Middle frontal gyrus (tissue), 1 donor: ENCODE data around the gene FER.
"Not testable (repeated sequence)": the region's sequence is repeated elsewhere in the genome, so short reads cannot be mapped to it uniquely, and the experiment has no call there.

Experiments used
- DNase-seq: peaks from one replicate; pipeline ENCODE4 v3.0.0-alpha.2; 2015; ENCODE audit warnings: low spot score; ENCODE audit errors: extremely low spot score

FER gene

GRCh38 chr5:108747111-108747773, 455 bp upstream of the FER start:
- DNase-seq, result no peak

DNA sequence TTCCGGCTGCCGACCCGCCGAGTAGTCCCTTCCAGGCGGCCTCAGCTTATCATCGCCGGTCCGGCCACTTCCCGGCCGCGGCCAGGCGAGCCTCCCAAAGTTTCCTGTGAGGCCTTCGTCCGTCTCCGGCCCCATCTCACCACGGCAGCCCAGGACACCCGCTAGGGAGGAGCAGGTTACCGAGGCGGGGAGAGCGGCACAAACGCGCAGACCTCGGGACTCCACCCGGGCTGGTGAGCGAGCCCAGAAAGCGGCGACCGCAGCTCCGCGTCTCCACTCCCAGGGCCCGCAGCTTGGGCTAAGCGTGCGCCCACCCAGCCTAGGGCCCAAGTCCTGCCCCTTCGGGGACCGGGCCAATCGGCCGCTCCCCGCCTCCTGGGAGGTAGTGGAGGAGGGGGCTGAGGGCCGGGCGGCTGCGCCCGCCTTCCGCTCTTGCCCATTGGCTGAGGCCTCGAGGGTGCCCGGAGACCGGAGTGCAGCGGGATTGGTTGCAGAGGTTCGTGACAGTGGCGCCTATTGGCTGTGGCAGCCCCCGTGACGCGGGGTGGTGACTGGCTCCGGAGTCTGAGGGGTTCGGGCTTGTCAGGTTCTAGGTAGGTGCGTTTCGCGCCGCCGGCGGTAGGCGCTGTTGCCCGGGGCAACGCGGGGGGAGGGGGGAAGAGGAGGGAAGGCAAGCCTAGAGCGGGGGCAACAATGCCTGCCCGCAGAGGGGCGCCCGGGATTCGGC, 867 bp downstream of the FER start:
- peak; percentile 100 for DNase-seq

DNA sequence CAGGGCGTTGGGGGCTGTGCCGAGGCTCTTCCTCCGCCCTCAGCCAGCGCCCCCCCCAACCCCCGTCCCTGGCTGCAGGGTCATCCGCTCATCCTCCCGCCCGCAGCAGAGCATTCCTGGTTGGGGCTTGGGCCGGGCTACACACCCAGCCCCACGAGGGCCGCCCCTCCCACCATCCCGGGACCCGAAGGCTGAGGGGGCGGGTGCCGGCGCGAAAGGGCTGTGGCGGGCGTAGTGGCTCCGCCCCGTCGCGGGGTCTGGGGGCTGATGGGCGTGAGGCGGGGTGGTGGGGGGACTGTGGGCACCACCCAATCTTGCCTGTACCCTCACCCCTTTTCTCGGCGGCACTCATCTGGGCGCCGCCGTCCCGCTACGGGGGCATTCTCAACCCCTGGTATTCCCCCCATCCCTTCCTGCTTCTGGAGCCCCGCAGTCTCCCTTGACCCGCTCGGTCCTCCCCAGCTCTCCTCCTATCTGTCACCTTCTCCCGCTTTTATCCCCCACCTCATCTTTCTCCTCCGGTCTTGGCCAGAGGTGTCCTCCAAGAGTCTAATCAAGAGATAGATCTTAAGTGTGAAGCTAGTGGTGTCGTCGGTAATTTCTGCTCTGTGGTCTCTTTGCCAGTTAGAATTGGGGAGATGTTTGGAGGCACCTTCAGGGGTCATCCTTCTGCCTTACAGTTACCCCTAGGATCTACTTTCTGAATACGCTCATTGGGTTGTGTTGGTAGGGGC, 1.6 kb downstream of the FER start:
- DNase-seq, result no peak

DNA sequence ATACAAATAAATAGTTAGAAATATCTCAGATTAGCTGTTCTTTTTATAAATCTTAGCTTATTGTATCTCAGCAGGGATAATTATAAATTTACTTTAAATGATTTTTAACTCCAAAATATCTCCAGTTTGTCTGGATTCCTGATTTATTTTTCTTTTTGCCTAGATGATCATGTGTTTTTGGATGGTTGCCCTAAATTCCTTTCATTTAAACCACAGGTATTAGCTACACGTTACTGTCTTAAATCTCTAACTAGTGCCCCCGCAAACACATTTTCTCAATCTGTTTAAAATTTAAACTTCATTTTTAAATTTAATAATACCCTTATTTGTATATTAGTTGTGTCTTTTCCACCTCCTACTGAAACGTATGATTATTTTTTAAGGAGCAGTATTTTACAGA, 5.6 kb downstream of the FER start:
- no peak for DNase-seq

DNA sequence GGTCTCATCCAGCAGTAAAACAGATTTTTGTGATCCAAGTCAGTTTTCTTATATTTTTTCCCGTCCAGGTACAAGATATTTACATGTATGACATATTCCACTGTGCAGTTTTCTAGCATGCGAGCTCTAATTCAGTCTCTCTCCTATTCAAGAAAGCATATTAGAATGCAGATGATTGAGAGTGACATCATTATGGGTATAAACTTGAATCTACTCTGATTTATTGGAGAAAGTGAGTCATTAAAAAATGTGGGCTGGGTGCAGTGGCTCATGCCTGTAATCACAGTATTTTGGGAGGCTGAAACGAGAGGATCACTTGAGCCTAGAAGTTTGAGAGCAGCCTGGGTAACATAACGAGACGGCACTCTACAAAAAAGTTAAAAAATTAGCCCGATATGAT, 6.2 kb downstream of the FER start:
- no peak for DNase-seq

- no peak for DNase-seq
Observed at GRCh38 chr5:108760512-108760911, 12.8 kb downstream of the FER start.

DNA sequence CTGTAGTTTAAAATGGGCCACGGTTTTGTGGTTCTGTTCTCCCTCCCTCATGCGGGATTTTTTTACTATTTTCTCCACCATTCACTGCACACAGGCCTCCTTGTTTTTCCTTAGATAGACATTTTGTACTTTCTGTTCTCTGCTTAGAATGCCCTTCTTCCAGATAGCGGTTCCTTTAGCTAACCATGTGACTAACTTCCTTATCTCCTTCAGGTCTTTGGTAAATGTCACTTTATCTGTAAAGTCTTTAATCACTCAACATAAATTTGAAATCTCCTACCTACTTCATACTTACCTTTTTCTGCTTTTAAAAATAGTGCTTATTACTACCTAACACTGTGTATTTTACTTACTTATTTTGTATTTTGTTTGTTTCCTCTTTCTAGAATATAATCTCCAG, 15.0 kb downstream of the FER start:
- no peak for DNase-seq

- no peak for DNase-seq
Observed at GRCh38 chr5:108763222-108763916, 15.7 kb downstream of the FER start.

DNA sequence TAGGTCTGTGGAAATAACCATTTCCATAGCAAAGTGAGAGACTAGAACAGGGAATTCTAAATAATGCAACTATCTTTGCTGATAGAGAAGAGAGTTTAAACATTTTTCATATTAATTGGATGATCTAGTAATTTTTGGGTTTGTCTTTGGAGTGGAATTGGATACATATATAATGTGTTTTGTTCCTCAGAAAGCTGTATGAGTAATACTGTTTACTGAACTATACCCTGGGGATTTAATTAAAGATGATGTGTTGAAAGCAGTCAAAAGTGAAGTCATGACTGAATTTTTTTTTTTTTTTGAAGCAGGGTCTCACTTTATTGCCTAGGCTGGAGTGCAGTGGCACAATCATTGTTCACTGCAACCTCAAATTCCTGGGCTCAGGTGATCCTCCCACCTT, 17.9 kb downstream of the FER start:
- DNase-seq, result no peak

DNA sequence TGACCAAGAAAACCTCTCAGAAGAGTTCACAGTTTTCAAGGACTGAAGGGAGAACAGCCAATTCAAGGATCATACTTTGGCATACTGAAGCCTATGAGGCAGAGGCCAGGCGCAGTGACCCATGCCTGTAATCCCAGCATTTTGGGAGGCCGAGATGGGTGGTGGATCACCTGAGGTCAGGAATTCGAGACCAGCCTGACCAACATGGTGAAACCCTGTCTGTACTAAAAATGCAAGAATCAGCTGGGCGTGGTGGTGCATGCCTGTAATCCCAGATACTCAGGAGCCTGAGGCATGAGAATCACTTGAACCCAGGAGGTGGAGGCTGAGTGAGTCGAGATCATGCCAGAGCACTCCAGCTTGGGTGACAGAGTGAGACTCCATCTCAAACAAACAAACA, 19.2 kb downstream of the FER start:
- not testable (repeated sequence) for DNase-seq

GRCh38 chr5:108769352-108769751, 21.7 kb downstream of the FER start:
- no peak for DNase-seq

DNA sequence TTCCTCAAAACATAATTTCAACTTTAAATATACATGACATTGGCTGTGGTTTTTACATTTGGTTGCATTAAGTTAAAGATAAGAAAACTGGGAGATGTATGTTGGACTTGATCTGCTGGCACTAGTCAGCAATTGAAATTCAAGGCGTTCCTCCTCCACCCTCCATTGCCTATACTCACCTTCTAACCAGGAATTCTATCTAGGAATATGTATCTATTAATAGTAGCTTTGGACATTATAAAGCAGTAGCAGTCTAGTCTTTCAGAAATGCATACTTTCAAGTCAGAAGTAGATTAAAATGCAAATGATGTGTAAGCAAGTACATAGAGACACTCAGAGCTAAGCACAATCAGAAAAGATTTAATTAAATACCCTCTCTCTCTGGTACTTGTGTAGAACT, 24.9 kb downstream of the FER start:
- no peak for DNase-seq

DNA sequence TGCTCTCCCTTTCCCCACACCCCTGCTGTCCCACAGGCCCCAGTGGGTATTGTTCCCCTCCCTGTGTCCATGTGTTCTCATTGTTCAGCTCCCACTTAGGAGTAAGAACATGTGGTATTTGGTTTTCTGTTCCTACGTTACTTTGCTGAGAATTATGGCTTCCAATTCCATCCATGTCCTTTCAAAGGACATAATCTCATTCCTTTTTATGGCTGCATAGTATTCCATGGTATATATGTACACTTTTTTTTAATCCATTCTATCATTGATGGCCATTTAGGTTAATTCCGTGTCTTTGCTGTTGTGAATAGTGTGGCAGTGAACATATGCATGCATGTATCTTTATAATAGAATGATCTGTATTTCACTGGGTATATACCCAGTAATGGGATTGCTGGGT, 25.6 kb downstream of the FER start:
- no peak for DNase-seq

DNA sequence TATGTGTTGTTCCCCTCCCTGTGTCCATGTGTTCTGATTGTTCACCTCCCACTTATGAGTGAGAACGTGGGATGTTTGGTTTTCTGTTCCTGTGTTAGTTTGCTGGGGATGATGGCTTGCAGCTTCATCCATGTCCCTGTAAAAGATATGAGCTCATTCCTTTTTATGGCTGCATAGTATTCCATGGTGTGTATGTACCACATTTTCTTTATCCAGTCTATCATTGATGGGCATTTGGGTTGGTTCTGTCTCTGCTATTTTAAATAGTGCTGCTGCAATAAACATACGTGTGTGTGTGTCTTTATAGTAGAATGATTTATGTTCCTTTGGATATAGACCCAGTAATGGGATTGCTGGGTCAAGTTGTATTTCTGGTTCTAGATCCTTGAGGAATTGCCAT, 26.4 kb downstream of the FER start:
- not testable (repeated sequence) for DNase-seq

DNA sequence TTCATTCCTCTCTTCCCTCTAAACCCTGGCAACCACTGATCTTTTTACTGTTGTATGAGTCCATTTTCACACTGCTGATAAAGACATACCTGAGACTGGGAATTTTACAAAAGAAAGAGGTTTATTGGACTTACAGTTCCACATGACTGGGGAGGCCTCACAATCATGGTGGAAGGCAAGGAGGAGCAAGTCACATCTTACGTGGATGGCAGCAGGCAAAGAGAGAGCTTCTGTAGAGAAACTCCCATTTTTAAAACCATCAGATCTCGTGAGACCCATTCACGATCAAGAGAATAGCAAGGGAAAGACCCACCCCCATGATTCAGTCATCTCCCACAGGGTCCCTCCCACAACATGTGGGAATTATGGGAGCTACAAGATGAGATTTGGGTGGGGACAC, 29.9 kb downstream of the FER start:
- not testable (repeated sequence) for DNase-seq

- not testable (repeated sequence) for DNase-seq
Observed at GRCh38 chr5:108784577-108784976, 36.9 kb downstream of the FER start.

GRCh38 chr5:108786806-108787483, 39.2 kb downstream of the FER start:
- DNase-seq, result no peak

DNA sequence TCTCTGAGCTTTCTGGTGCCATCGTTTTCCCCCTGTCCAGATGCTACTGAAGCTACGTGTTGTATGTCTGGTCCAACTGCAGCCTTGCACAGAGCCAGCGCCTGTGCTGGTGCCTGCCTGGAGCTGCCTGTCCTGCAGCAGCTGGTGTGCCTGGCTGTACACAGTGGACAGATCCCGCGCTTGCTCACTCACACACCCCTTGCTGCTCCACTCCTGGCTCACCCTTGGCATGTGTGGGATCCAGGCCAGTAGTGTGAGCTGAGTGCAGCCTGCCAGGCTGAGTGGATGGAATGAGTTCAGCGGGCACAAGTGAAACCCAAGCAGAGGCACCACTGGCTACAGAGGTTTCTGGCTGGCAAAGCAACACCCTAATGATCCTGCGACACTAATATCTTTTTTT, 40.4 kb downstream of the FER start:
- DNase-seq, result no peak

GRCh38 chr5:108793207-108793606, 45.5 kb downstream of the FER start:
- no peak for DNase-seq

DNA sequence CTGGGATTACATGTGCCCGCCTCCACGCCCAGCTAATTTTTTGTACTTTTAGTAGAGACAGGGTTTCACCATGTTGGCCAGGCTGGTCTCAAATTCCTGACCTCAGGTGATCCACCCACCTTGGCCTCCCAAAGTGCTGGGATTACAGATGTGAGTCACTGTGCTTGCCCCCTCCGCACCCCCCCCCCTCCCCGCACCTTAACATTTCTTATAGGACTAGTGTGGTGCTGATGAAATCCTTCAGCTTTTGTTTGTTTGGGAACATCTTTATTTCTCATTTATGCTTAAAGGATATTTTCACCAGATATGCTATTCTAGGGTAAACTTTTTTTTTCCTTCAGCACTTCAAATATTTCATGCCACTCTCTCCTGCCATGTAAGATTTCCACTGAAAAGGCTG, 46.7 kb downstream of the FER start:
- not testable (repeated sequence) for DNase-seq

GRCh38 chr5:108797396-108797795, 49.7 kb downstream of the FER start:
- no peak for DNase-seq
